Activated naive CD4-positive, alpha-beta T cell treated with Interleukin-2 at 50 U/mL for 16 hours (primary cell): ENCODE measurements around the gene TCERG1L.
"Not testable (repeated sequence)": the region's sequence is repeated elsewhere in the genome, so short reads cannot be mapped to it uniquely, and the experiment has no call there.

ENCODE experiments used
- DNase-seq: peaks from one replicate; pipeline ENCODE4 v3.0.0-alpha.2; 2020

The TCERG1L gene

DNA sequence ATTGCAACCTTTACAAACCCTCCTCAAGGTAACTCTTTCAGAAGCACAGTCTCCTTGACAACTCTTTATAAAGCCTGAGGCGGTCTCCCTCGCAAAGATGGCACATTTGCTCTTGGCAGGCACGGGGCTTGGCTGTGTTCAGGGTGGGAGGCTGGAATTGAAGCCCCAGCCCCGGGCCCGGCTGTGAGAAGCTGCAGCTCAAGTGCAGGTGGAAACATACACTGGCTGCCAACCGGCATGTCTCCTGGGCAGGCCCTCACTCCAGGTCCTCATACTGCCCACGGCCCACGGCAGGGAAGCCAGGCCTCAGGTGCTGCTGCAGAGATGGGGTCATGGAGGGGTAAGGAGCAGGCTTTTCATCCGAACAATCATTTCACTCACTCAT, 194.5 kb downstream of the TCERG1L start:
- no peak for DNase-seq

DNA sequence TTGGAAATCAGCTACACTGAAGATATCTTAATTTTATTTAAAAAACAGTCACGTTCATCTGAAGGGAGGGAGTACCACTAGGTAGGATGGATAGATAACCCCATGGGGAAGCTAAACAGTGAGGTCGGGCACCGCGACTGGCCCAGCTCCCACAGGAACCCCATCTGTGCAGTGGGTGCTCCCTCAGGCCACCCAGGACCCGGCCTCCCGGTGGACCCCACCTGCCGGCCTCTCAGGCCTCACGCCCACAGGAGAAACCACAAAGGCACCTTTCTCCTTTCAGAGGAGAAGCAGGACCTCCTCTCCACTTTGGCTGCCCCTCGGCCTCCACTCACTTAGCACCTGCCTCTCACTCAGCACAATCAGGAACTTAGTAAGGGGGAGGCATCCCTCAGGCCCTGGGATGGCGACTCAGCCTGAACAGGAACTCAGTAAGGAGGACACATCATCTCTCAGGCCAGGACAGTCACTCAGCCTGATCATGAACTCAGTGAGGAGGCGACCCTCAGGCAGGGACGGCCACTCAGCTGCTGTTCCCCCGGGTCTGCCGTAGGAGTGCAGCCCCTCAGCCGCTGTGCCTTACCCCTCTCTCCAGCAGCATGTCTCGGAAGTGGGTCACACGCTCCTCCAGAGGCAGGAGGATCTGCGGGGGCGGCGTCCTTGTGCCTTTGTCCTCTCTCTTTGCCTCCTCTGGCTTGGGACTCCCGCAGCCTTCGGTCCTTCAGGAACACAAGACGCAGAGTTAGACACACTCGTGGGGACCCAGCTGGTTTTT, 195.1 kb downstream of the TCERG1L start:
- DNase-seq: no peak

DNA sequence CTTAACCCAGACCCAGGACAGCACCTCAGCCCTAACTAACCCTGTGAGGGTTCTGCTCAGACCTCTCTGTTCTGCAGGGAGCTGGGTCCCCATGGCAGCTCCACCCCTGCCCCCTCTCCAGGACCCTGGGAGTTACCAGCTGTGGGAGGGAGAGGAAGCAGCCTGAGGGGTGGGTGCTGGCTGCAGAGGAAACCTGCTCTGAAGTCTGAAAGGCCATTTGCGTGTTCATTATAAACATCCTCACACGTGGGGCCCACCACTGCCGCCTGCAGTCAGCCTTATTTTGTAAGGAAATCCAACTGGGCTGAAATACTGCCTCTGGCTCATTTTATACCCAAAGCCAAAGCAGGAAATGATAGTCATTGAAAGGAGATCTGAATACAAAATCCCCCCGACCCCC, 195.7 kb downstream of the TCERG1L start:
- DNase-seq: no peak

DNA sequence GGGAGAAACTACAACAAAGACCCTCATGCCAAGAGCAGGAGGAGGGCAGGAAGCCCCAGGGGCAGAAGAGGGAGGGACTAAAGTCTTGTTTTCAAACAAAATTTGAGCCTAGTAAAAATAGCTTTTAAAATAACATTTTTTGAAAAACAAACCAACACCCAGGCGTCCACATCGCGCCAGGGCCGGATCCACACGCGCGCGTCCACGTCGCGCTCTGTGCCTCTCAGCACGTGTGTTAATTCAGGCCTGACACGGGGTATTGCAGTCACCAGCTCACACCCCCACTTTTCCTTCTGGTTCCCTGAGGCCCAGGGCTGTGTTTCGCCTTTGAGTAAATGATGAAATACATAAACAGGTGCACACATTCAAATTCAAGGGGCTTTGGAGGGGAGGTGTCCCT, 196.2 kb downstream of the TCERG1L start:
- no peak for DNase-seq

DNA sequence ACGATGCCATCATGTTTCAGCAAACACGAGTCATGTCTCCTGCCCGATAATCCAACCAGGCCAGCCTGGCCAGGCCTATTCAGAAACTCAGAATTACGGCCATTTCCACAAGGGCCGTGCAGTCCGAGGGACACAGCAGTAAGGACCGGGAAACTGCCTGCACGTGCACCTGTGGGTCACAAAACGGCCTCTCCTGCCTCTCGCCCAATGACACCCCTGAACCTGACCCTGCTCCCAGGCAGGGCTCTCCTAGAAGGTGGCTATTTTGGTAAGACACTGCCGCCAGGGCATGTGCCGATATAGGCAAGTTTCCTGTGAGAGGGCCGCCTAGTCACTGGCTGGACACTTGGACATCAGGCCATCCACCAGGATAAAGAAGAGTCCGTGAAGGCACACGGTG, 196.7 kb downstream of the TCERG1L start:
- no peak for DNase-seq

DNA sequence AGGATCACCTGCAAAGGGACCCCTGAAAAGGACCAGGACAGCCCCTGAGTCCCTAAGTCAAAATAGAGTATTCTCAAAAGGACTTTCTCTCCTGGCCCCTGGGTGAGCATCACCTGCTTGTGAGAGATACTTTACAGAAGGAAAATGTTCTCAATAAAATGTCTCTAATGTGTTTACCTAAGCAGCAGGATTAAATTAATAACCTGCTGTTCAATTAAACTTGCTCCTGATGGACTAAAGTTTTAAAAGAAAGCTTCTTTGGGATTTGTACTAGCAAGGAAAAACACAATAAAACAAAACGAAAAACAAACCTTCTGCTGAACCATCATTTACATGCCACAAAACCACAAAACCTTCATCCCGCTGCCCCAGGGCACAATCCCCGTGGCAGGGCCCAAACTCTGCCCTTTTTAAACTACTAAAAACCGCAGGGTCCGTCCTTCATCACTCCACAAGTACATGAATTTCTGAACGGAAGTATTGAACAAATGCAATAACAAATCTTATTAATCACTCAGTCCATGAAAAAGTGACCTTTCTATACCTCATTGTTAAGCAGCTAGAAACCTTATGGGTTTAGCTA, 197.7 kb downstream of the TCERG1L start:
- DNase-seq: no peak

DNA sequence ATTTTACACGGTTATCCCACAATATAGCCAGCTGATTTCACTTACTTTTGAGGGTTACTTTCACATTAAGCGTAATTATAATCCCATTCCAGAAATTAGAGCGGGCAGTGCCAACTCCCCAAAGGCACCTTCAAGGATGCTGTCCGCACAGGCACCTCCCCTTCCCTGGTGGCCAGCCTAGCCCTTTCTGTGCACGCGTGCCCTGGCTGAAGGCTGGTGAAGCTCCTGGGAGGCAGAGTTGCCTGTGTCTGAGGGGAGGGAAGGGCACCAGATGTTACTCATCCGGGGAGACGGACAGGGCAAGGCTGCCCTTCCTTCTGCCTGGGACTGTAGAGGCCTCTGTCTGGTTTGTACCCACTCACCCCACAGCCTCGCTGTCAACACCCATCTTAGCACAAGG, 198.4 kb downstream of the TCERG1L start:
- no peak for DNase-seq

DNA sequence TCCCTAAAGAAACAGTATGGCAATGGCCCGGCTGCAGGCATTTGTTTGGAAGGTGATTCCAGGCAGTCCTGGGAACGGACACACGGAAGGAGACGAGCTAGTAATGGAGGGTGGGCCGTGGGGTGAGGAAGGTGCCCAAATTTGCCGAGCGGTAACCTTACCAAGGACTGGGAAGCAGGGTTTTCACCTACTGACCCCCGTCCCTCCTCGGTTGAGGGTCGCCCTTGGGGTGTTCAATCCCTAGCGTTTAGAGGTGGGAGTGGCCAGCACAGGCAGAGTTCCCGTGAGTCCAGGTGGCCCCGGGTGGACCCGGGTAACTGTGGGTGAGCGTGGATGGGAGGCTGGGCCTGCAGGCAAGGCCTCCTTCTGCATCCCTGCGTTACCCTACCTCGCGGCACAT, 198.8 kb downstream of the TCERG1L start:
- no peak for DNase-seq

DNA sequence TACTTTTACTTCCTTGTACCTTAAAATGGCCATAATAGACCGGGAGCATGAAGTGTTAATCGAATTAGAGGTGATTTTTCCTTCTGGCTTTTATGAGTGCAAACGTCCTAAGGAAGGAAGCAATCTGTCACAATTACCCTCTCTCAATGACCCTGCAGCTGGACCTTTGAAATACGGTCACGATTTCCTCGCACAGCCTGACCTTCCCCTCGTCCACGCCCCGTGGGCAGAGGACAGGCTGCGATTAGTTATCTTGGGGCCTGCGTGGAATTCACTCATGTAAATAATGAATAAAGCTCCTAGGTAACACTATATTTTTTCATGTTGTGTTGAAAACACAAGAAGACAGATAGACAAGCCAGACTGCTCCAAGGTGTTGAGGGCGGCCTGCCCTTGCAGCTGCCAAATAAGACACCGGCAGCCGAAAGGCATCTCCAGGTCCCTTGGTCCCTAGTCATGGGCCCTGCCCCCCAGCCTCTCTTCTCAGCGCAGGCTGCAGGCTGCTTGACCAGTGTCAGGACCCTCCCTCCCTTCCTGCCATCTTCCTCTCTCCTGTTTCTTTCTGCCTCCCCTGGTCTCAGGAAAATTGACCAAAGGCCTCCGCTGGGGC, 199.9 kb downstream of the TCERG1L start:
- no peak for DNase-seq

DNA sequence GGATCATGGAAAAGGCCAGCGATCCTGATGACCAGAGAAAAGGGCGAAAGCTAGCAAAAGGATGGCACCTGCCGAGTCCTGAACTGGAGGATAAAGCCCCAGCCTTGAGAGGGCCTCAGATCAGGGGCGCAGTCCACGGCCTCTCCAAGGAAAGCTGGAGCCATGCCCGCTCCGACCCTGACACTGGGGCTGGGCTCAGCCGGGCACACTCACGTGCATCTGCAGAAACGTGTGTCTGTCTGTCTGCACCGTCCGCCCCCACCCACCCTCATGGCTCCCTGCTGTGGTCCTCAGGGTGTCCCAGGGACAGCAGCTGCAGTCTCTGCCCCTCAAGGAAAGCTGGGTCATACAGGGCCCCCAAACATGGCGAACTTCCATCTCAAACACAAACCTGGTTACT, 200.5 kb downstream of the TCERG1L start:
- no peak for DNase-seq

DNA sequence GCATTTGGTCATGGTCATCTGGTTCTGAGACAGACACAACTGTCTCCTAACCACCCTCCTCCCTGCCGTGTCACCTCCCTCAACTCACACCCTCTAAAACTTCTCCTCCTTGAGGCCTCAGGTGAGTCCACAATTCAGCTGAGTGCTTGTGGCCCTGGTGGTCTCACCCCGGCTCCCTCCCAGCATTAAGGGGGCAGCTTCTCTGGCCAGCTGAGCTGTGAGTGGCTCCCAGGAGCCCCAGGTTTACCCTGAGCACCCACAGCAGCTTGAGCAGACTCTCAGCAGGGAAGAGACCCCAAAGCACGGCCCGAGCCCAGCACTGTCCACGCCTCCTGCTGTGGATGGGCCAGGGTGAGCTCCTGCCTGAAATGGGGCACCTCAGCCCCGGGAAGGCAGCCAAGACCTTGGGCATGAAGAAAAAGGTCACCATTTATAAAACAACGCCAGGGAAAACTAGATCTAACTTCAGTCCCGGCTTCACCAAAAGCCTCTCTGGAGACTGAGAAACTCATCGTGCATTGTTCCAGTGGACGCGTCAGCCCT, 201.2 kb downstream of the TCERG1L start:
- DNase-seq: no peak

DNA sequence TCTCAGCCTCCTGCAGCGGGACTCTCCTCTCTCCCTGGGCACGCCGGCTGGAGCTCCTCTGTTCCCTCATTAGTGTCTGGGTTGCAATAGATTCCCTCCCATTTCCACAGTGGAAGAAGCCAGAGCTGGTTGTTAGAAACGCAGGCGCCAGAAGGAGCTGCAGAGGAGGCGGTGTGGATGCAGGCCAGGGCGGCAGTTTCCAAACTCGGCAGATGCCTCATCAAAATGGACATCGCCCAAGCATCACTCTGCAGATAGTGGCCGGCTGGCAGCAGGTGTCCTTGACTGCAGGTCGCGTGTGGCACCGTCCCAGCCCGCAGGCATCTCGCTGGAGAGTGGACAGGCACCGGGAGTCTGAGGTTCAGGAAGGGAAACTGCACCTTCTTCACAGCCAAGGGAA, 201.8 kb downstream of the TCERG1L start:
- DNase-seq: no peak

DNA sequence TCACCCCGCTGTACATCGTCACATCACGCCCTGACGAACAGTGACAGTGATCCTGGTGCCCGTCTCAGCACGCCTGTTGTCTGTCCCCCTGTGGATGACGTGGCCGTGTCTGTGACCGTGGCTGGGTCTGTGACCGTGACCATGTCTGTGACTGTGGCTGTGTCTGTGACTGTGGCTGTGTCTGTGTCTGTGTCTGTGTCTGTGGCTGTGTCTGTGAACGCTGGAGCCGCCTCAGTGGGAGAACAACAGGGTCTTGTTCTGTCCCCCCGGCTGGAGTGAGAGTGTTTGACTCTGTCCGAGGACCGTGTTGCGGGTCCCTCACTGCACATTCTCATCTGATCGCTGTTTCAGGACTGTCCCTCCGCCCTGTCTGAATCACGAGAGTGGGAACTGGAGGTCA, 202.2 kb downstream of the TCERG1L start:
- DNase-seq: no peak

DNA sequence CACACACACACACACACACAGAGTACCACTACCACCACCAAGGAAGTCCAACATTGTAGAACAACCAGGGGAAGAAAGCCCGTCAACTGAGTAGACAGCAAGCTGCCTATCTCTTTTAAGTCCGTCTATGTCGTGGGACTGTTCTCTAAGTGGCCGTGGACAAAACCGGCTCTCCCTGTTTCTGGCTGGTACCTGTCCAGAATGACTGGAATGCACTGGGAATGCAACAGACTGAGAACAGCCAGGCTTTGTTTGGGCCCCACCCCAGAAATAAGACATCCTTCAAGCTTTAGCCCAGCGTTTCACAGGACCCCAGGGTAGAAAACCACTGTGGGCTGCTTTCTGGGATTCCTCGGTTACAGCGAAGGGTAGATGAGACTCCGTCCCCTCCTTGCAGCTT, 203.6 kb downstream of the TCERG1L start:
- no peak for DNase-seq

DNA sequence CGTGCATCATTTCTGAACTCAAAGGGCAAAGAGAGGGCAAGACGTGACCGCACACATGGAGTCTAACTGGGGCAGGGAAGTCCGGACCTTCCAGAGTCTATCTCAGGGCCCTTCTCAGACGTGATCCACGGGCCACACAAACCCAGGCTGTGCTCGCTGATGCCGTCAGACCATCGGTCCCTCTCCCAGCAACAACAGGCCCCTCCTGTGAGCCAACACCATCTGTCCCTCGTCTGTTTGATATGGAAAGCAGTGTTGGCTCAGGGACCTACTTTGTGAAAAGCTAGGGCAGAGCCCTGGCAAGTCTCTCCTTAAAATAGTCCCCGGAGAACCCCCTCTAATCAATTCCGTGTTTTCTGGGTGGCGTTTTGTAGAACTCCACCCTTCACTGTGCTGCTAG, 208.8 kb downstream of the TCERG1L start:
- no peak for DNase-seq

DNA sequence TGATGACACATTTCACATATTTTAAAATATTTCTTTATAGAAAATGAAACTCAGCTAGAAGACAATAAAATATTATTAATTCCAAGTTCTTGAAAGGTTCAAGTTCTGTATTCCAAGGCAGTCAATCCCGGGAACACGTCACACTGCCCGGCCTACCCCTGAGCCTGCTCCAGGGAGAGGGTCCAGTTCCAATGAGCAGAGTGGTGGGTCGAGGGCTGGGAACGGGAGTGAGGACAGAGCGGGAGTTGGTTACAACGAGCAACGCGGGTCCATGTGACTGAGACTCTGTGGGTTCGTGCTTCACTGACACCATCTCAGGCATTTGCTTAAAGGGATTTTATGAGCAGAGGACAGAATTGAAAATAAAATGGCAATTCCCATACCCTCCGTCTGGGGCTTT, 209.4 kb downstream of the TCERG1L start:
- DNase-seq: no peak

DNA sequence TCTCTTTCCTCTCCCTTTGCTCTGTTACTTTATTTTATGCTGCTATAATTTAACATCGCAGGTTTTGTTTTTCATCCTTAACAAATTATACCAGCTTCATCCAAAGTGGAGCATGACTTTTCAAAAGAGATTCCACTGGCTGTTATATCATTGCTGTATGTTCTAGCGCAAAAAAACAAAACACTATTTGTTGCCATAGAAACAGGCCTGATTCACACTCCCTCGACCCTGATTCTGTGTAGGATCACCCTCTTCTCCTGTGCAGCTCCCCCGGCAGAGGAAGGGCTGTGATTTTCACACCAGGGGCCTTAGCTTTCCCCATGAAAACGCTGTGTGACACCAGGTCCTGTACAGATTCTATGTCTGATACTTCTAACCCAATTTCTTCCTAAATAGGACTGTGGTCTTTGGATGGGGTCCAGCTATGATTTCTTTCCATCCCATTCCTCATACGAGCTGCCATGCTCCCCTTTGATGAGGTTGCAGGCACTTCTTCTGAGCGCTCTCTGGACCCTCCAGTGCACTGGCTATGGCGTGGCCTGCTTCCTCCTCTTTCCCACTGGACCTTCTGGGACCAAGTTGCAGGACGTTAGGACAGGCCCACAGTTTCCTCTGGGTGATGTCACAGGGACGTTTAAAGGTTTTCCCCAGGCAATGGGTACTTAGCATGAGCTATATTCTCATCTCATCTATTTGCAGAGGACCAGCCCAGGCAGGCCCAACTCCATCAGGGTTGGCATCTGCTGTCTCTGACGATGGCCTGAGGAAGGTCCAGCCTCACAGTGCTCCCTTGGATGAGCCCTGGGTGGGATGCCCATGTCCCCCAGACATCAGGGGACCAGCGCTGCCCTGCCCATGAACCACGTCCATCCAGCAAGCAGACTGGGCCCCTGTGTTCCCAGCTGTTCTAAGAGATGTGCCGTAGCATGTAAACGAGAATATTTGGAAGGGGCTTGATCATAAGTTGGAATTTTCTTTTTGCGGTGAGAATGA, 210.8 kb downstream of the TCERG1L start:
- not testable (repeated sequence) for DNase-seq

DNA sequence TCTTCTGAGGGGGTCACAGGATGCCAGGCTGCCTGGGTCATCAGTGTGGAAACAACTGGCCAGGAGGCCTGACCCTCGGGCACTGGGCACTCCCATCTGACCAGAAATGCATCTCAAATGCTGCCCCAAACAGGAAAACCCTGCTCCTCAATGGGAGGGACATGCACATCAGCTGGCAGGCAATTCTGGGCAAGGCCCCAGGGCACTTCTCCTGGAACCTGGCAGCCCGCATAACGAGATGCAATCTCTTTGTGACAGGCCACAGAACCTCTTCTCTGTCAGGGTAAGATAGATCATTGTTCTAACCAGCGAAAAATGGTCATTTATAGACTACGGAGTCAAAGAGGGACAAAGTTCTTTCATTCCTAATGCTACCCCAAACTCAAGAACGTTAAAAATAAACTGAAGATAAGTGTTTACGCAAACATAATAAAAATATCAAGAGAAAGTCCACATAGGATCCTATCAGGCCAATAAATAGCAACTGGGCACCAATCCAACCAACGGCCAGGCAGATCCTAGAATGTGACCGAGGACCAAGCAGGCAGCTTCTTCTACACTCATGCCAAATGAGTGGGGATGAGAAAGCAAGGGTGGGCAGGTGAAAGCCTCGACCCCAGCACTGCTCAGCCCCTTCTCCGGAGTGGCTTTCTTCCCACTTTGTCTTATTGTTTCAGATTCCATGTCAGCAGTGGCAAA, 212.3 kb downstream of the TCERG1L start:
- no peak for DNase-seq

DNA sequence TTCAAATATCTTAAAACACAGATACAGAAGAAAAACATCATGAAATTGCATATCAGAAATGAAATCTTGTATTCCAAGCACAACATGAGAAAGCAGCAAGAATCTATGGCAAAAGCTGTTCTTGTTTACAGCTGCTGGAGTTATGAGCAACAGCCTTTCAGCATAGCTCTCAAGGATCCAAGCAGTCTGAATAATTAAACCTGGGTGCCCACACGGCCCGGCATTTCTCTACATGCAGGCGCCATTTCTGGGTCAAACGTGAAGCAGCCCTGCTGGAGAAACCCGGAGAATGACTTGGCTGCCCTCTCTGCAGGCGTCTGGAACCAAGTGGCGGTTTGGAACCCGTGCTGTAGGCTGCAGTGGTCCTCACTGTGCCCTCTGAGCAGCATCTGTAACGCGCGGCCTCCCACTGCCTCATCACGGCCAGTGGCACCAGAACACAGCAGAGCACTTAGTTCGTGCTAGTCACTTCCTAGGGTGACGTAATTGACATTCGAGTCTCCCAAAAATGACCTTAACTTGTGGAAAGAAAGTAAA, 213.0 kb downstream of the TCERG1L start:
- no peak for DNase-seq

DNA sequence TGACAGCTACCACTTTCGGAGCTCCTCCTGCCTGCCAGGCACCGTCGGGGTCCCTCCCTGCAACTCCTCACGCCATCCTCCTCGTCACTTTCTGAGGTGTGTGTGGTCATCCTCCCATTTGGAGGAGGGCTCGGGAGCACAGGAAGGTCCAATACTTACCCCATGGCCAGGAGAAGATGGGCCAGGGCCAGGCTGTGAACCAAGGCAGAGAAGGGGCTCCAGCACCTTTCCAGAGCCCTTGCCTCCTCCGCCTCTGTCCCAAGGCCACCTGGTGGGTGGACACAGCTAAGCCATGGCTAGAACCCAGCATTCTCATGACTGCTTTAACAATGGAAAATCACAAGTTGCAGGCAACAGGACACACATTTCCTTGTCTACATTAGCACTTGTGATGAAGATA, 215.5 kb downstream of the TCERG1L start:
- DNase-seq: no peak

DNA sequence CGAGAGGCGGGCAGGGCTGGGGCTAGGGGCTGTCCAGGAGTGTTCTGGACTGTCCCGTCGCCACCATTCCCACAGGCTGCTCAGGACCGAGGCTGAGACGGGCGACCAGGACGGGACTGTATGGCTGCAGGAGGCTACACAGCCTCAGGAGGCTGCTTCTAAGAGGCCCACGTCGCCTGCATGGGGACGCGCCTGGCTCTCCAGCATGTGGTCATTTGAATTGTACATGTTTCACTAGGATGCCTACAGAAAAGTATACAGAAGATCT, 216.3 kb downstream of the TCERG1L start:
- no peak for DNase-seq

DNA sequence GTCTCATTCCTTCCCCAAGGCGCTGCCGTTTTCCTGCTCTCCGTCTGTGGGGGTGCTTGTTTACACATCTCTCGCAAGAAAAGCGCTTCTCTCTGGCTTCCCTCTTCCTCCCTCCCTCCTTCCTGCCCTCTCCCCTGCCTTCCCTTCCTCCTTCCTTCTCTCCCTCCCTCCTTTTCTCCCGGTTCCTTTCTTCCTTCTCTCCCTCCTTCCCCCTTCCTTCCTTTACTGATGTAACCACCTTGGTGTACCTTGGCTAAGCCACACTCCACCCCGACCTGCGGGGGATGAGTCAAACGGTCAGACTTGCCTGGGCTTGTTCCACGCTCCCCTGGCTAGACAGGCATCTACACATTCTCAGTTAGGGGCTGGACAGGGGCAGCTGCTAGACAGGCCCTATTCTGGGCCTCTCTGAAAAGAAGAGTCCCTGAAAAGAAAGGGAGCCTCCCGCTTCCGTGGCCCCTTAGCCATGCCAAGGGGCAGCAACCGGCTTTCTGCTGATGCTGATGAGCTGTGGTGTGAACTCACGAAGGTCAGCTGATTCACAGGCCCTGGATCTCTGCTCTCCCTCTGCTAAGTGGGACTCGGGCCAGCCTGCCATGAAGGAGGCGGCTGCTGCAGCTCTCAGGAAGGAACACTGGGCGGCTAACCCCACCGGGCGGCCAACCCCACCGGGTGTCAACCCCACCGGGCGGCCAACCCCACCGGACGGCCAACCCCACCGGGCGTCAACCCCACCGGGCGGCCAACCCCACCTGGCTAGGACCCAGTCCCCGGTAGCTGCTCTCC, 216.8 kb downstream of the TCERG1L start:
- no peak for DNase-seq
